22Rv1 (cell line): ENCODE results near the gene TSR1.

Source experiments
- CTCF ChIP-seq: fragments of 450-650 bp; IDR thresholded peaks from 2 replicates; pipeline ENCODE4 v1.5.1; 2017; ENCODE audit warnings: mild to moderate bottlenecking
- ZFX ChIP-seq: fragments of 450-650 bp; IDR thresholded peaks from 2 replicates; pipeline ENCODE4 v1.6.1; 2017; ENCODE audit warnings: antibody characterized with exemption, borderline replicate concordance

GRCh38 chr17:2303204-2304188, 32.8 kb downstream of the TSR1 start, which contains the start of the genes SMG6 and SRR:
- no peak for TF ChIP-seq CTCF
- TF ChIP-seq ZFX, result no peak
